Natural killer cell (primary cell): ENCODE measurements around the gene MED26. TPM values are rescaled to one million over a fixed set of nuclear protein-coding genes. Genes with fewer than 3 reads are reported as not detected.
A peak's percentile ranks its signal among the peaks of the same experiment; 100 is the strongest.

Experiments used
- ATAC-seq, 3 donors: fragments of 150-1000 bp in 2 of 3; fragments of 200-7000 bp in 1 of 3; cut with Tn5 transposase; 1 replicate in 1 of 3; 2 replicates in 2 of 3; pipeline ENCODE4 v1.10.0; 2021; ENCODE audit warnings: mild to moderate bottlenecking in 2 of 3, moderate library complexity in 2 of 3
- DNase-seq, 2 donors: peaks; one replicate each; pipeline versions ENCODE4 v3.0.0 to v3.0.0-alpha.2; 2013 to 2021; ENCODE audit warnings: mixed read lengths in 1 of 2
- H3K27ac ChIP-seq: one replicate; pipeline ENCODE4 v1.5.1; 2013; ENCODE audit warnings: mild to moderate bottlenecking, low read length
- H3K27me3 ChIP-seq: one replicate; pipeline ENCODE4 v1.6.1; 2013; ENCODE audit warnings: low read length; ENCODE audit not compliant: control insufficient read depth, insufficient read depth
- H3K36me3 ChIP-seq: one replicate; pipeline ENCODE4 v1.6.1; 2013; ENCODE audit warnings: low read length; ENCODE audit not compliant: control insufficient read depth, insufficient read depth
- H3K4me1 ChIP-seq: one replicate; pipeline ENCODE4 v1.6.1; 2013; ENCODE audit warnings: low read length; ENCODE audit not compliant: control insufficient read depth, insufficient read depth
- H3K4me3 ChIP-seq: one replicate; pipeline ENCODE4 v1.5.1; 2013; ENCODE audit warnings: low read length
- H3K9me3 ChIP-seq: one replicate; pipeline ENCODE4 v1.6.1; 2013; ENCODE audit warnings: low read length; ENCODE audit not compliant: control insufficient read depth, insufficient read depth
- H3K27ac Mint-ChIP-seq, 2 donors: one replicate each; pipeline ENCODE4 v1.8.0; 2022; ENCODE audit warnings: mild to moderate bottlenecking in 2 of 2, mixed read lengths in 2 of 2, moderate library complexity in 1 of 2
- H3K27me3 Mint-ChIP-seq, 2 donors: one replicate each; pipeline ENCODE4 v1.8.0; 2022; ENCODE audit warnings: low read depth in 2 of 2, mixed read lengths in 2 of 2
- H3K36me3 Mint-ChIP-seq: one replicate; pipeline ENCODE4 v1.8.0; 2022; ENCODE audit warnings: mixed read lengths
- H3K4me1 Mint-ChIP-seq, 2 donors: one replicate each; pipeline ENCODE4 v1.8.0; 2022; ENCODE audit warnings: mixed read lengths in 2 of 2
- H3K4me3 Mint-ChIP-seq: one replicate; pipeline ENCODE4 v1.8.0; 2022; ENCODE audit warnings: mild to moderate bottlenecking, moderate library complexity, mixed read lengths
- H3K9me3 Mint-ChIP-seq, 2 donors: one replicate each; pipeline ENCODE4 v1.8.0; 2022; ENCODE audit warnings: mixed read lengths in 2 of 2
- CTCF ChIP-seq: fragments of 200-600 bp; IDR thresholded peaks from one replicate; pipeline ENCODE4 v1.8.0; 2022; ENCODE audit warnings: antibody characterized with exemption
- WGBS: methylation state at CpG from one replicate; pipeline ENCODE4 v1.1.7; 2013; ENCODE audit warnings: missing lambda C conversion rate; ENCODE audit not compliant: insufficient coverage; 5-methylcytosine and 5-hydroxymethylcytosine counted together
- intact Hi-C: fragments of 100-400 bp; cut with micrococcal nuclease; formaldehyde crosslinking; loops from one replicate; pipeline ENCODE4 v1.14.2; 2022
- total RNA-seq, 4 donors: library from RNA; stranded (reverse); fragments of 120-200 nt in 1 of 4; gene quantifications; one replicate each; pipeline versions ENCODE4 v1.2.3 to v1.2.4, GENCODE V29; 2013 to 2022

The MED26 gene
- total RNA-seq, 3 donors from 2014 or later (not counting 1 experiment from before 2014, with no cell fraction given), result 34.7 to 47.5 (median 47.3) TPM

GRCh38 chr19:16584248-16585093 lies 43.5 kb downstream of the MED26 start:
- DNase-seq (peak; percentile 91 to 98), ATAC-seq (peak; percentile 80 to 93 (median 82))
- 6% methylated on average over 11 of the region's 15 CpGs for WGBS
- intact Hi-C loops, result loop anchor here (1.0 to 10.0 kb wide), 7 partner anchors 10 to 510 kb away; partner anchors contain the start of genes MED26, SLC35E1 and TPM4
- no peaks in the 10 kb centered on the region for H3K27me3 Mint-ChIP-seq
- no peaks in the 10 kb centered on the region for H3K27me3 ChIP-seq
- H3K27ac Mint-ChIP-seq, result peak overlapping the region; percentile 88 to 89
- H3K27ac ChIP-seq, result peak overlapping the region; percentile 88
- no peak for TF ChIP-seq CTCF
- no peaks in the 10 kb centered on the region for H3K9me3 Mint-ChIP-seq
- peaks cover 55 to 86% of the 10 kb centered on the region in 2 donors for H3K4me1 Mint-ChIP-seq
- peak overlapping the region; percentile 74 for H3K4me3 Mint-ChIP-seq
- no peaks in the 10 kb centered on the region for H3K9me3 ChIP-seq
- peaks cover 81% of the 10 kb centered on the region for H3K4me1 ChIP-seq
- H3K36me3 Mint-ChIP-seq, result no peaks in the 10 kb centered on the region
- no peaks in the 10 kb centered on the region for H3K36me3 ChIP-seq
- H3K4me3 ChIP-seq, result peak overlapping the region; percentile 44

GRCh38 chr19:16582486-16583261 lies 45.3 kb downstream of the MED26 start:
- Mint-ChIP-seq H3K4me3 (peak overlapping the region; percentile 2), H3K9me3 (no peaks in the 10 kb centered on the region), H3K27me3 (no peaks in the 10 kb centered on the region), H3K36me3 (no peaks in the 10 kb centered on the region), H3K4me1 (peaks cover 47 to 77% of the 10 kb centered on the region in 2 donors), H3K27ac (peak overlapping the region in 1 of 2 donors; percentile 89)
- Histone ChIP-seq H3K4me3 (no peak overlapping the region), H3K9me3 (no peaks in the 10 kb centered on the region), H3K27me3 (no peaks in the 10 kb centered on the region), H3K4me1 (peaks cover 65% of the 10 kb centered on the region), H3K36me3 (peaks cover 17% of the 10 kb centered on the region), H3K27ac (no peak overlapping the region)
- TF ChIP-seq CTCF, result no peak
- 92% methylated on average over 10 of the region's 10 CpGs for WGBS
- ATAC-seq (no peak), DNase-seq (no peak)
- intact Hi-C loops, result loop anchor here (5.0 to 10.0 kb wide), 2 partner anchors 210 to 508 kb away; partner anchors contain the start of gene TPM4

GRCh38 chr19:16581971-16582343 lies 46.0 kb downstream of the MED26 start:
- H3K27ac Mint-ChIP-seq, result peak overlapping the region; percentile 61 to 89
- H3K4me1 Mint-ChIP-seq, result peaks cover 42 to 70% of the 10 kb centered on the region in 2 donors
- H3K4me3 Mint-ChIP-seq, result no peak overlapping the region
- Histone ChIP-seq H3K4me3 (no peak overlapping the region), H3K9me3 (no peaks in the 10 kb centered on the region), H3K27ac (no peak overlapping the region), H3K4me1 (peaks cover 58% of the 10 kb centered on the region), H3K27me3 (no peaks in the 10 kb centered on the region), H3K36me3 (peaks cover 19% of the 10 kb centered on the region)
- intact Hi-C loops, result loop anchor here (5.0 to 10.0 kb wide), 2 partner anchors 210 to 507 kb away; partner anchors contain the start of gene TPM4
- ATAC-seq (no peak), DNase-seq (no peak)
- no peak for TF ChIP-seq CTCF
- 93% methylated on average over 6 of the region's 6 CpGs for WGBS
- H3K27me3 Mint-ChIP-seq, result no peaks in the 10 kb centered on the region
- no peaks in the 10 kb centered on the region for H3K9me3 Mint-ChIP-seq
- no peaks in the 10 kb centered on the region for H3K36me3 Mint-ChIP-seq
